GM18502 (cell line): Measurements from ENCODE around the gene PCSK6.
"Not testable (repeated sequence)": the region's sequence is repeated elsewhere in the genome, so short reads cannot be mapped to it uniquely, and the experiment has no call there.

ENCODE experiments used
- ATAC-seq: cut with Tn5 transposase; IDR thresholded peaks from one replicate; pipeline ENCODE4 v1.9.1; 2021; ENCODE audit warnings: mild to moderate bottlenecking; ENCODE audit not compliant: unreplicated experiment, poor library complexity

The PCSK6 gene

GRCh38 chr15:101411085-101411484 is 78.4 kb downstream of the PCSK6 start:
- no peak for ATAC-seq

- no peak for ATAC-seq
Observed at GRCh38 chr15:101410612-101411011, 78.9 kb downstream of the PCSK6 start.

GRCh38 chr15:101409621-101410020 is 79.9 kb downstream of the PCSK6 start:
- ATAC-seq: no peak

GRCh38 chr15:101407966-101408775 is 81.3 kb downstream of the PCSK6 start:
- ATAC-seq: no peak

- peak; percentile 98 for ATAC-seq
Observed at GRCh38 chr15:101407439-101407838, 82.1 kb downstream of the PCSK6 start.

GRCh38 chr15:101406526-101407195 is 82.8 kb downstream of the PCSK6 start:
- no peak for ATAC-seq

- ATAC-seq: no peak
Observed at GRCh38 chr15:101406036-101406435, 83.5 kb downstream of the PCSK6 start.

- no peak for ATAC-seq
Observed at GRCh38 chr15:101404245-101404644, 85.3 kb downstream of the PCSK6 start.

GRCh38 chr15:101402883-101403282 is 86.6 kb downstream of the PCSK6 start:
- not testable (repeated sequence) for ATAC-seq

GRCh38 chr15:101401286-101401685 is 88.2 kb downstream of the PCSK6 start:
- no peak for ATAC-seq

GRCh38 chr15:101399431-101399830 is 90.1 kb downstream of the PCSK6 start:
- ATAC-seq: no peak

- no peak for ATAC-seq
Observed at GRCh38 chr15:101398247-101398646, 91.3 kb downstream of the PCSK6 start.

GRCh38 chr15:101397521-101398003 is 91.9 kb downstream of the PCSK6 start:
- no peak for ATAC-seq

- ATAC-seq: no peak
Observed at GRCh38 chr15:101396484-101397261, 92.8 kb downstream of the PCSK6 start.

- ATAC-seq: no peak
Observed at GRCh38 chr15:101394654-101395053, 94.9 kb downstream of the PCSK6 start.

GRCh38 chr15:101394056-101394630 is 95.4 kb downstream of the PCSK6 start:
- no peak for ATAC-seq

GRCh38 chr15:101393172-101393571 is 96.3 kb downstream of the PCSK6 start:
- ATAC-seq: no peak

GRCh38 chr15:101391981-101392640 is 97.4 kb downstream of the PCSK6 start:
- ATAC-seq: peak; percentile 49

GRCh38 chr15:101391431-101391830 is 98.1 kb downstream of the PCSK6 start:
- ATAC-seq: no peak

- no peak for ATAC-seq
Observed at GRCh38 chr15:101390462-101390861, 99.0 kb downstream of the PCSK6 start.
